Subcutaneous adipose tissue (tissue), 4 donors: ENCODE measurements around the gene MAN1A1. TPM values are rescaled to one million over a fixed set of nuclear protein-coding genes. Genes with fewer than 3 reads are reported as not detected.

Experiments
- CTCF ChIP-seq: fragments of 450-650 bp; IDR thresholded peaks from one replicate; pipeline ENCODE4 v1.5.1; 2016; ENCODE audit warnings: low read depth, mild to moderate bottlenecking, control low read depth, antibody characterized with exemption, moderate library complexity
- total RNA-seq, 4 donors: library from RNA; depleted of rRNA; stranded (reverse); fragments of >200 nt; gene quantifications; one replicate each; pipeline ENCODE4 v1.1.0, GENCODE V29; 2016

Gene MAN1A1
- total RNA-seq, 4 donors from 2014 or later: 268 to 470 (median 387) TPM

DNA sequence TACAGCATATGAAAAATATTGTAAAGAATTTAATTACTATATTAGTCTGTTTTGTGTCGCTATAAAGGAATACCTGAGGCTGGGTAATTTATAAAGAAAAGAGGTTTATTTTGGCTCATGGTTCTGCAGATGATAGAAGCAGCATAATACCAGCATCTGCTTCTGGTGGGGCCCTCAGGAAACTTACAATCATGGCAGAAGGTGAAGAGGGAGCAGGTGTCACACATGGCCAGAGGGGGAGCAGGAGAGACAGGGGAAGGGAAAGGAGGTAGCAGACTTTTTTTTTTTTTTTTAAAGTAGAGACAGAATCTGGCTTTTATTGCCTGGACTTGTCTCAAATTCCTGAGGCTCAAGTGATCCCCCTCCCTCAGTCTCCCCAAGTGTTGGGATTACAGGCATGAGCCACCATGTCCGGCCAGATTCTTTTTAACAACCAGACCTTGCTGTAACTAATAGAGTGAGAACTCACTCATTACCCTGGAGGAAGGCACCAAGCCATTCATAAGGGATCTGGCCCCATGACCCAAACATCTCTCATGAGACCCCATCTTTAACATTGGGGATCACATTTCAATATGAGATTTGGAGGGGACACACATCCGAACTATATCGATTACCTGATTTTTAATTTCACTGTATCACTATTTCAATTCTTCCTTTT, 64.6 kb downstream of the MAN1A1 start:
- no peak for TF ChIP-seq CTCF

GRCh38 chr6:119283979-119284545, 65.5 kb downstream of the MAN1A1 start:
- no peak for TF ChIP-seq CTCF

DNA sequence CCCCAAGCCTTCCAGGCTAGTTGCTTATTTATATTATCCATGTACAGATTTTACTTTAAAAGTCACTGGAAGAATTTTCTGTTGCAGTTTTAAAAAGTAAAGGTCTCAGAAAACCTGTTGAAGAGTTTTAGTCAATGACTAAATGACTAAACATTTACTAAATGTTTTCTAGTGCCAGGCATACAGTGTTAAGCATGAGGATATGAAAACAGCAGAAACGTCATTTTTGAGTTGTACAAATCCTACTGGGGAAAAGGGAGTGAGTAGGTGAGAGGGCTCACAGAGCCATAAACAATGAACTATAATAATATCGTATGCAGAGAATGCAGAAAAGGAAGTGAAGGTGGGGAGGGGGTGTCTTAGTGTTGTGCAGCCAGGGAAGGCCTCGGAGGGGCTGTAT, 66.3 kb downstream of the MAN1A1 start:
- TF ChIP-seq CTCF: no peak

DNA sequence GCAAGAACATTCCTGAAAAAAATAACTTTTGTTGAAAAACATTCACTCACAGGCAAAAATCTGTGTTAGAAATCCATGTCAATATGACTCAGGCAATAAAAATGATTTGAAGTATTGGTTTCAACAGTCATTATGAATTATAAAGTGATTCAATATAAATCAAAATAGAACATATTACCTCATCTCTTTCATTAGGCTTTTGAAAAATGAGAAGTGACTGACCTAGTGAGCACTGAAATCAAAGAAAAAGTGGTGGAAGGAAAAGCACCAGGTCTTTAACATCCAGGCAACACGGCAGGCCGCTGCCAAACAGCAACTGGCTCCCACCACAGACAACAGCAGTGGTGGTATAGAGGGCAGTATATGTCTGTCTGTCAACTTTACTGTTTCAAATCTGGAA, 68.9 kb downstream of the MAN1A1 start:
- no peak for TF ChIP-seq CTCF

DNA sequence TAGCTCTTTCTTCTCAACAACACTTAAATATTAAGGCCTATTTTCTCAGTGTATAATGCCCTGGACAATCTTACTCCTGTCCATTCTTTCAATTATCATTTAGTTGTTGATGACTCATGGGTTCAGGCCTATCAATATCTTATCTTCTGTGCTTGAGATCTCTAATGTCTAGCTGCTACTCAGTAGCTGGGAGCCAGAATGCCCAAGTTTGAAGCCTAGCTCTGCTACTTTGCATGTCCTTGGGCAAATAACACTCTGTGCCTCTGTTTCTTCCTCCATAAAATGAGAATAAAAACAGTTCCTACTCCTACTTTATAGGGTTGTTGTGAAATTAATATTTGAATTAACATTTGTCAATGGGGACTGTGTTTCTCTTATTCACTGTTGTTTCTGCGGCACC, 69.5 kb downstream of the MAN1A1 start:
- TF ChIP-seq CTCF: no peak

DNA sequence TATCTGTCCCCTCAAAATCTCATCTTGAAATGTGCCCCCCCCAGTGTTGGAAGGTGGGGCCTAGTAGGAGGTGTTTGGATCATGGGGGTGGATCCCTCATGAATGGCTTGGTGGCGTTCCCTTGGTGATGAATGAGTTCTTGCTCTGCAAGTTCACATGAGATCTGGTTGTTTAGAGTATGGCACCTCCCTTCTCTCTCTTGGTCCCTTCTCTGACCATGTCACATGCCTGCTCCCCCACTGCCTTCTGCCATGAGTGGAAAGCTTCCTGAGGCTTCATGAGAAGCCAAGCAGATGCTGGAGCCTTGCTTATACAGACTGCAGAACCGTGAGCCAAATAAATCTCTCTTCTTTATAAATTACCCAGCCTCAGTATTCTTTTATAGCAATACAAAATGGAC, 70.9 kb downstream of the MAN1A1 start:
- TF ChIP-seq CTCF: no peak

- TF ChIP-seq CTCF: no peak
Measured at GRCh38 chr6:119277052-119277451, 72.5 kb downstream of the MAN1A1 start.
